Prostate gland (tissue), 2 donors: ENCODE measurements around the gene PRCD. TPM values are rescaled to one million over a fixed set of nuclear protein-coding genes. Genes with fewer than 3 reads are reported as not detected.

Source experiments
- DNase-seq: peaks from one replicate; pipeline ENCODE4 v3.0.0-alpha.2; 2019; ENCODE audit warnings: low spot score
- H3K27ac ChIP-seq, 2 donors: fragments of 200-600 bp; sonication (generic); 2 replicates each; pipeline ENCODE4 v1.5.1; 2017 to 2019
- H3K27me3 ChIP-seq: fragments of 200-600 bp; sonication (generic); replicated peaks from 2 replicates; pipeline ENCODE4 v1.5.1; 2019; ENCODE audit not compliant: insufficient read depth
- H3K36me3 ChIP-seq, 2 donors: fragments of 200-600 bp; sonication (generic); 1 replicate in 1 of 2; 2 replicates in 1 of 2; pipeline versions ENCODE4 v1.5.1 to v1.8.1; 2017 to 2019
- H3K4me1 ChIP-seq: fragments of 200-600 bp; sonication (generic); replicated peaks from 2 replicates; pipeline ENCODE4 v1.5.1; 2019
- H3K4me3 ChIP-seq, 2 donors: fragments of 200-600 bp; sonication (generic); 2 replicates each; pipeline ENCODE4 v1.5.1; 2017 to 2019
- H3K9me3 ChIP-seq: fragments of 200-600 bp; sonication (generic); 2 replicates; pipeline ENCODE4 v1.5.1; 2017
- POLR2A ChIP-seq: fragments of 450-650 bp; IDR thresholded peaks from one replicate; pipeline ENCODE4 v1.6.1; 2016; ENCODE audit warnings: antibody characterized with exemption, mild to moderate bottlenecking
- POLR2AphosphoS5 ChIP-seq: sonication (generic); formaldehyde crosslinking; IDR thresholded peaks from one replicate; pipeline ENCODE4 v1.6.1; 2017; ENCODE audit warnings: antibody characterized with exemption
- WGBS: methylation state at CpG from one replicate; pipeline ENCODE4 v1.1.5; 2018; 5-methylcytosine and 5-hydroxymethylcytosine counted together
- intact Hi-C: fragments of 100-400 bp; cut with DNase I; formaldehyde crosslinking; loops from one replicate; pipeline ENCODE4 v1.14.2; 2022
- total RNA-seq, 2 donors: library from RNA; depleted of rRNA; stranded (reverse); fragments of >200 nt; gene quantifications; one replicate each; pipeline ENCODE4 v1.1.0, GENCODE V29; 2016
- TF ChIP-seq, protein P1 (sequence below), 4 experiments: fragments of 200-600 bp in 2 of 4; fragments of 450-650 bp in 2 of 4; sonication (generic) in 2 of 4; IDR thresholded peaks; 1 replicate in 3 of 4; 2 replicates in 1 of 4; pipeline ENCODE4 v1.5.1; 2016 to 2019; ENCODE audit warnings: antibody characterized with exemption in 4 of 4, mild to moderate bottlenecking in 2 of 4, moderate library complexity in 2 of 4

Gene PRCD
- total RNA-seq, 2 donors from 2014 or later: 0.36 to 0.85 TPM

GRCh38 chr17:76492989-76493501, 46.8 kb upstream of the PRCD start:
- DNase-seq: no peak
- Histone ChIP-seq H3K4me1 (peaks cover 9% of the 10 kb centered on the region), H3K27ac (peak overlapping the region; percentile 22 to 37), H3K36me3 (no peaks in the 10 kb centered on the region), H3K9me3 (no peaks in the 10 kb centered on the region), H3K4me3 (no peak overlapping the region), H3K27me3 (no peaks in the 10 kb centered on the region)
- no peak for TF ChIP-seq POLR2A
- TF ChIP-seq, protein P1, sequence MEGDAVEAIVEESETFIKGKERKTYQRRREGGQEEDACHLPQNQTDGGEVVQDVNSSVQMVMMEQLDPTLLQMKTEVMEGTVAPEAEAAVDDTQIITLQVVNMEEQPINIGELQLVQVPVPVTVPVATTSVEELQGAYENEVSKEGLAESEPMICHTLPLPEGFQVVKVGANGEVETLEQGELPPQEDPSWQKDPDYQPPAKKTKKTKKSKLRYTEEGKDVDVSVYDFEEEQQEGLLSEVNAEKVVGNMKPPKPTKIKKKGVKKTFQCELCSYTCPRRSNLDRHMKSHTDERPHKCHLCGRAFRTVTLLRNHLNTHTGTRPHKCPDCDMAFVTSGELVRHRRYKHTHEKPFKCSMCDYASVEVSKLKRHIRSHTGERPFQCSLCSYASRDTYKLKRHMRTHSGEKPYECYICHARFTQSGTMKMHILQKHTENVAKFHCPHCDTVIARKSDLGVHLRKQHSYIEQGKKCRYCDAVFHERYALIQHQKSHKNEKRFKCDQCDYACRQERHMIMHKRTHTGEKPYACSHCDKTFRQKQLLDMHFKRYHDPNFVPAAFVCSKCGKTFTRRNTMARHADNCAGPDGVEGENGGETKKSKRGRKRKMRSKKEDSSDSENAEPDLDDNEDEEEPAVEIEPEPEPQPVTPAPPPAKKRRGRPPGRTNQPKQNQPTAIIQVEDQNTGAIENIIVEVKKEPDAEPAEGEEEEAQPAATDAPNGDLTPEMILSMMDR (IDR thresholded peaks at IDR 0.05): no peak
- TF ChIP-seq POLR2AphosphoS5: no peak
- 53% methylated on average over 15 of the region's 15 CpGs for WGBS
- intact Hi-C loops: no loop called here

DNA sequence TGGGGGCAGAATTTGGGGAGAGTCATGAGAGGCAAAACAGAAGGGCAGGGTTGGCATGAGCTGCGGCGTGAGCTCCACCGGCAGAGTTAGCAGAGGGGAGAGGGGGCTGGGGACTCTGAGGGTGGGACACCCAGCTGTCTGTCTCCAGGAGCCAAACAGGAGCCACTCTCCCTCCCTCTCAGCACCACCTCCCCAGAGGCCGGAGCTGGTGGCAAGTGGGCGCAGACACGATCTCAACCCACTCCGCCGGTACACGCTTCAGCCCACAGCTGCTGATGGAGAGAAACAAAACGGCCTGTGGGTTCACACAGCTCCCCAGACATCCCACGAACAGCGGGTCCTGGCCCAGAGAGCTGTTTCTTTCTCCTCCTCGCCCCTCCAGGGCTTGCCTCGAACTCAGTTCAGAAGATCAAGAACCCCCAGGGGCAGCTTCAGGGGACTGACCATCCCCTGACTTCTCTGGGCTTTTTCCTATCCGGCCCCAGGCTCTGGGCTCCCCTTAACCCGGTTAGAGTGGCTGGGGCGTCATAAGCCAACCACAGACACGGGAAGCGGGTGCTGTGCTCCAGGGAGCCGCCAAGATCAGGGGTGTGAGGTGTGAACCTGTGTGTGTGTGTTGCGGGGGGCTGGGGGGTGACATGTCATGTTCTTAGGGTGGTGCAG, 46.2 kb upstream of the PRCD start:
- Histone ChIP-seq H3K27me3 (no peaks in the 10 kb centered on the region), H3K27ac (peak overlapping the region in 1 of 2 donors; percentile 30), H3K36me3 (no peaks in the 10 kb centered on the region), H3K4me3 (no peak overlapping the region), H3K4me1 (peaks cover 13% of the 10 kb centered on the region), H3K9me3 (no peaks in the 10 kb centered on the region)
- intact Hi-C loops: no loop called here
- no peak for TF ChIP-seq POLR2AphosphoS5
- no peak for TF ChIP-seq POLR2A
- WGBS: 86% methylated on average over 21 of the region's 21 CpGs
- no peak for DNase-seq

DNA sequence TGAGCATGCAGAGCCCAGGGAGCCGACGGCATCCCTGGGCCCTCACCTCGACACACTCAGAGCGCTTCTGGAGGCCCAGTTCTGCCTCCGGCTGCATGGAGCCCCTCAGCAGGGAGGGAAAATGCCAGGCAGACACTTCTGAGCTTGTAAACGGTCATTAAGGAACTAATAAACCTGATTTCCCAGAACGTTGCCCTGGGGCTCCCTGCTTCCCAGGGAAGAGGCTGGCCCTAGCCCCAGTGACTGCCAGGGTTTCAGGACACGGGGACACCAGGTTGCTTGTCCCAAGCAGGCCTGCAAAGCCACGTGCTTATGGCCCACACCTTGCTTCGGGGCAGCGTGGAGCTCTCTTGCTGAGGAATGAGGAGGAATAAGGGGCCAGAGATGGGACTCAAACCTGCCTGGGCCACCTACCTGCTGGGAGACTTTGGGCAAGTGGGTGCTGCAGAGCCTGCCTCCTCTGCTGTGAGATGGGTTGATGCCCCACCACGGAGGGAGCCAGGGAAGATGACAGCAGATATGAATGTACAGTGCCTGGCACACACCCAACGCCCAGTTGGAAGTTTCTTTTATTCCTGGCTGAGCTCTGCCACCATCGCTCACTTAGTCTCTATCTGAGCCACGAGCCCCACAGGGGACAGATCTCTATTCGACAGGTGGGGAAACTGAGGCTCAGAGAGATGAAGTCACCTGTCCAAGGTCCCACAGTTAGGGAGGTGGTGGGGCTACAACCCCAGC, 44.0 kb upstream of the PRCD start:
- H3K27ac ChIP-seq: no peak overlapping the region
- TF ChIP-seq, protein P1 (IDR thresholded peaks at IDR 0.05): no peak
- TF ChIP-seq POLR2A: no peak
- no peak for TF ChIP-seq POLR2AphosphoS5
- H3K27me3 ChIP-seq: no peaks in the 10 kb centered on the region
- no peaks in the 10 kb centered on the region for H3K36me3 ChIP-seq
- no peaks in the 10 kb centered on the region for H3K9me3 ChIP-seq
- intact Hi-C loops: no loop called here
- 53% methylated on average over 16 of the region's 16 CpGs for WGBS
- H3K4me1 ChIP-seq: peaks cover 13% of the 10 kb centered on the region
- no peak for DNase-seq
- no peak overlapping the region for H3K4me3 ChIP-seq

GRCh38 chr17:76496464-76496863, 43.4 kb upstream of the PRCD start:
- H3K4me1 ChIP-seq: peaks cover 13% of the 10 kb centered on the region

DNA sequence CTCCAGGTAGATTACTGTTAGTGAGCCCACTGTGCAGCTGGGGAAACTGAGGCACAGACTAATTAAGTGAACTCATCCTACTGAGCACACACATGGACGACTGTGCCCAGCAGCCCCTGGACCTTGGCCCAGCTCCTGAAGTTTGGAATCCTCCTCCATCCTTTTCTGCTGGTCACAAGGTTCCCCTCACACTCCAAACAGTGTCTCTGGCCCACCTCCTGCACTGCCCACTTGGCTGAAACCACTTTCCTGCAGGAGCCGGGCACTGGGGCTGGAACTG, 42.2 kb upstream of the PRCD start:
- Histone ChIP-seq H3K4me1 (peaks cover 13% of the 10 kb centered on the region), H3K27me3 (no peaks in the 10 kb centered on the region), H3K9me3 (no peaks in the 10 kb centered on the region), H3K4me3 (no peak overlapping the region), H3K27ac (peak overlapping the region; percentile 31 to 64), H3K36me3 (no peaks in the 10 kb centered on the region)
- TF ChIP-seq POLR2AphosphoS5 (no peak), POLR2A (no peak)
- TF ChIP-seq, protein P1 (IDR thresholded peaks at IDR 0.05): no peak
- no peak for DNase-seq
- intact Hi-C loops: no loop called here
- WGBS: 35% methylated on average over 2 of the region's 2 CpGs

More at GRCh38 chr17:76496464-76496863, 43.4 kb upstream of the PRCD start:
- intact Hi-C loops: no loop called here
- Histone ChIP-seq H3K27ac (no peak overlapping the region), H3K27me3 (no peaks in the 10 kb centered on the region), H3K9me3 (no peaks in the 10 kb centered on the region), H3K36me3 (no peaks in the 10 kb centered on the region), H3K4me3 (no peak overlapping the region)
- DNase-seq: no peak
- TF ChIP-seq, protein P1 (IDR thresholded peaks at IDR 0.05): no peak
- TF ChIP-seq POLR2A: no peak
- TF ChIP-seq POLR2AphosphoS5: no peak
- WGBS: 88% methylated on average over 6 of the region's 6 CpGs
